Measurements from ENCODE around the gene IL17RB. TPM values are rescaled to one million over a fixed set of nuclear protein-coding genes. Genes with fewer than 3 reads are reported as not detected.
A peak's percentile ranks its signal among the peaks of the same experiment; 100 is the strongest.

Gene IL17RB
- total and polyA plus RNA-seq, 2 of the 4 experiments (the other 2 are of a cell fraction) = under 0.01 TPM; not detected in 1

DNA sequence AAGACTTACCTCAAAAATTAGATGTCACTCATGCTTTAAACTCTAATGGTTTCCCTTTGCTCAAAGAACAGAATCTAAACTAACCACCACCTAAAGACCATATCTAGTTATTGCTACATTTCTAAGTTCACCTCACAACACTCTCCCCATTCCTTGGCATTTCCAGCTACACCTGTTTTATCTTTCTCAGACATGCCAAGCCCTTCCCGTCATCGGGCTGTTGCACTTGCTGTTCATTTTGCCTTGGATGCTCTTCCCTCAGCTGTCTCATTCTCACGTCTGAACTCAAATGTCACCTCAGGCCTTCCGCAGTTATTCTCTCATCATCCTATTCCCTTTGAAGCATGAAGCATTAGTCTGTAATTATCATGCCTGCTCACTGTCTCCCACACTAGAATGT lies 36.6 kb downstream of the IL17RB start:
- H3K4me1 ChIP-seq (ENCODE audit: control insufficient read depth, insufficient read depth, low read length) = peaks cover 8% of the 10 kb centered on the region
- no peak overlapping the region for H3K4ac ChIP-seq (ENCODE audit: low read depth, low read length)
- no peak overlapping the region for H2AFZ ChIP-seq (replicated peaks; ENCODE audit: low read length, poor library complexity)
- no peak overlapping the region for H2AK5ac ChIP-seq (ENCODE audit: low read depth, low read length)
- H4K20me1 ChIP-seq (ENCODE audit: insufficient read depth, low read length) = no peaks in the 10 kb centered on the region
- no peak overlapping the region for H4K5ac ChIP-seq (ENCODE audit: low read depth, low read length)
- H4K91ac ChIP-seq (ENCODE audit: insufficient read depth, low read depth, low read length) = no peak overlapping the region
- H3K14ac ChIP-seq (replicated peaks; ENCODE audit: low read depth, low read length) = no peak overlapping the region
- no peak overlapping the region for H2BK20ac ChIP-seq (ENCODE audit: low read depth, low read length)
- ChIA-PET CTCF (no interaction called here), POLR2A (ENCODE audit: unreplicated experiment) (no interaction called here)
- ATAC-seq (ENCODE audit: low read depth) (no peak), DNase-seq (no peak)
- H3K27ac ChIP-seq (ENCODE audit: insufficient read depth, low read length) = no peak overlapping the region
- peaks cover 16% of the 10 kb centered on the region for H3K36me3 ChIP-seq (ENCODE audit: control insufficient read depth, insufficient read depth, low read length)
- in situ Hi-C loops (cut with MboI; ENCODE audit: low sequenced_read_pairs) (loop anchor here (25.0 kb wide), 1 partner anchor 596 kb away; no protein-coding TSS in a partner anchor), dilution Hi-C loops (cut with HindIII; ENCODE audit: low sequenced_read_pairs, unreplicated experiment) (no loop called here), intact Hi-C loops (cut with micrococcal nuclease) (loop anchor here (5.0 to 10.0 kb wide), 2 partner anchors 538 to 586 kb away; partner anchors contain the start of gene DCP1A)
- H3K27me3 ChIP-seq (ENCODE audit: control insufficient read depth, insufficient read depth, low read length) = no peaks in the 10 kb centered on the region
- H3K56ac ChIP-seq (ENCODE audit: extremely low read depth, insufficient read depth, low read length) = no peak overlapping the region
- H4K8ac ChIP-seq (ENCODE audit: low read depth in 2 of 2, low read length in 2 of 2) = peak overlapping the region in 1 of 2 experiments; percentile 81; a peak in 1 of 4 replicates
- no peak overlapping the region for H2BK5ac ChIP-seq (ENCODE audit: low read depth, low read length, poor library complexity, severe bottlenecking)
- H3K79me1 ChIP-seq (ENCODE audit: low read depth in 1 of 2, low read length in 2 of 2) = peaks cover 13 to 23% of the 10 kb centered on the region in 2 experiments
- 100% methylated on average over 2 of the region's 4 CpGs; no CpG with 5 or more reads in 1 of the 2 experiments for WGBS, 2 experiments (ENCODE audit: extremely low coverage in 2 of 2, insufficient read length in 1 of 2)
- BruUV-seq (replicated peaks) = no TSS peak
- no peaks in the 10 kb centered on the region for H3K9me3 ChIP-seq (ENCODE audit: control insufficient read depth, insufficient read depth, low read length)
- H3K23ac ChIP-seq (ENCODE audit: low read depth, low read length) = no peak overlapping the region
- H2AK9ac ChIP-seq (replicated peaks; ENCODE audit: low read depth, low read length, poor library complexity) = no peak overlapping the region
- H3K9ac ChIP-seq (ENCODE audit: low read depth, low read length) = no peak overlapping the region
- TF ChIP-seq NFE2L2 (IDR thresholded peaks at IDR 0.05; ENCODE audit: low read depth, low read length) = no peak
- TF ChIP-seq MAFK (IDR thresholded peaks at IDR 0.05; ENCODE audit: low read depth, low read length) = no peak
- TF ChIP-seq, protein P1, sequence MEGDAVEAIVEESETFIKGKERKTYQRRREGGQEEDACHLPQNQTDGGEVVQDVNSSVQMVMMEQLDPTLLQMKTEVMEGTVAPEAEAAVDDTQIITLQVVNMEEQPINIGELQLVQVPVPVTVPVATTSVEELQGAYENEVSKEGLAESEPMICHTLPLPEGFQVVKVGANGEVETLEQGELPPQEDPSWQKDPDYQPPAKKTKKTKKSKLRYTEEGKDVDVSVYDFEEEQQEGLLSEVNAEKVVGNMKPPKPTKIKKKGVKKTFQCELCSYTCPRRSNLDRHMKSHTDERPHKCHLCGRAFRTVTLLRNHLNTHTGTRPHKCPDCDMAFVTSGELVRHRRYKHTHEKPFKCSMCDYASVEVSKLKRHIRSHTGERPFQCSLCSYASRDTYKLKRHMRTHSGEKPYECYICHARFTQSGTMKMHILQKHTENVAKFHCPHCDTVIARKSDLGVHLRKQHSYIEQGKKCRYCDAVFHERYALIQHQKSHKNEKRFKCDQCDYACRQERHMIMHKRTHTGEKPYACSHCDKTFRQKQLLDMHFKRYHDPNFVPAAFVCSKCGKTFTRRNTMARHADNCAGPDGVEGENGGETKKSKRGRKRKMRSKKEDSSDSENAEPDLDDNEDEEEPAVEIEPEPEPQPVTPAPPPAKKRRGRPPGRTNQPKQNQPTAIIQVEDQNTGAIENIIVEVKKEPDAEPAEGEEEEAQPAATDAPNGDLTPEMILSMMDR (conservative IDR thresholded peaks at IDR 0.05; ENCODE audit: low read depth, low read length) = no peak
- no peak for TF ChIP-seq SMC3 (IDR thresholded peaks at IDR 0.05; ENCODE audit: low read depth, low read length)
- TF ChIP-seq, protein P2, sequence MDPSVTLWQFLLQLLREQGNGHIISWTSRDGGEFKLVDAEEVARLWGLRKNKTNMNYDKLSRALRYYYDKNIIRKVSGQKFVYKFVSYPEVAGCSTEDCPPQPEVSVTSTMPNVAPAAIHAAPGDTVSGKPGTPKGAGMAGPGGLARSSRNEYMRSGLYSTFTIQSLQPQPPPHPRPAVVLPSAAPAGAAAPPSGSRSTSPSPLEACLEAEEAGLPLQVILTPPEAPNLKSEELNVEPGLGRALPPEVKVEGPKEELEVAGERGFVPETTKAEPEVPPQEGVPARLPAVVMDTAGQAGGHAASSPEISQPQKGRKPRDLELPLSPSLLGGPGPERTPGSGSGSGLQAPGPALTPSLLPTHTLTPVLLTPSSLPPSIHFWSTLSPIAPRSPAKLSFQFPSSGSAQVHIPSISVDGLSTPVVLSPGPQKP (IDR thresholded peaks at IDR 0.05; ENCODE audit: borderline replicate concordance, low read depth, low read length) = no peak
- TF ChIP-seq, protein P3, sequence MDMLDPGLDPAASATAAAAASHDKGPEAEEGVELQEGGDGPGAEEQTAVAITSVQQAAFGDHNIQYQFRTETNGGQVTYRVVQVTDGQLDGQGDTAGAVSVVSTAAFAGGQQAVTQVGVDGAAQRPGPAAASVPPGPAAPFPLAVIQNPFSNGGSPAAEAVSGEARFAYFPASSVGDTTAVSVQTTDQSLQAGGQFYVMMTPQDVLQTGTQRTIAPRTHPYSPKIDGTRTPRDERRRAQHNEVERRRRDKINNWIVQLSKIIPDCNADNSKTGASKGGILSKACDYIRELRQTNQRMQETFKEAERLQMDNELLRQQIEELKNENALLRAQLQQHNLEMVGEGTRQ (IDR thresholded peaks at IDR 0.05; ENCODE audit: low read depth, low read length) = no peak
- TF ChIP-seq POLR2A (IDR thresholded peaks at IDR 0.05; ENCODE audit: low read depth, low read length) = no peak
- TF ChIP-seq RFX5 (IDR thresholded peaks at IDR 0.05; ENCODE audit: low read depth, low read length) = no peak
- TF ChIP-seq RCOR1 (IDR thresholded peaks at IDR 0.05; ENCODE audit: insufficient replicate concordance, low read length) = no peak
- TF ChIP-seq CHD1 (IDR thresholded peaks at IDR 0.05; ENCODE audit: low read depth, low read length) = no peak
- TF ChIP-seq MXI1 (IDR thresholded peaks at IDR 0.05; ENCODE audit: borderline replicate concordance, low read depth, low read length) = no peak
- no peak for TF ChIP-seq BHLHE40 (IDR thresholded peaks at IDR 0.05; ENCODE audit: low read depth, low read length)
- TF ChIP-seq FOS (IDR thresholded peaks at IDR 0.05; ENCODE audit: low read depth, low read length) = no peak
- no peak for TF ChIP-seq RAD21 (IDR thresholded peaks at IDR 0.05; ENCODE audit: low read length)
- TF ChIP-seq CEBPB (IDR thresholded peaks at IDR 0.05; ENCODE audit: low read depth, low read length) = no peak
- no peak for TF ChIP-seq MAZ (IDR thresholded peaks at IDR 0.05; ENCODE audit: borderline replicate concordance, low read depth, low read length)
- no peak overlapping the region for H3K4me2 ChIP-seq (ENCODE audit: low read depth, low read length)
- H3K18ac ChIP-seq (ENCODE audit: low read depth, low read length) = no peak overlapping the region
- H3K9me1 ChIP-seq (ENCODE audit: insufficient read depth, low read length) = peaks cover 6% of the 10 kb centered on the region; the same call in 1 of the 2 replicates
- no peak overlapping the region for H3K4me3 ChIP-seq (ENCODE audit: insufficient read depth, low read depth, low read length)
- no peak overlapping the region for H2BK120ac ChIP-seq (ENCODE audit: low read depth, low read length)
- no peak overlapping the region for H2BK15ac ChIP-seq (ENCODE audit: low read depth, low read length)

Measured in IMR-90 (cell line).